HepG2 (cell line): Measurements from ENCODE around the gene B4GALT4. TPM values are rescaled to one million over a fixed set of nuclear protein-coding genes. Genes with fewer than 3 reads are reported as not detected.
A peak's percentile ranks its signal among the peaks of the same experiment; 100 is the strongest.

Source experiments
- AGO2 ChIP-seq: fragments of 200-400 bp; formaldehyde crosslinking; optimal IDR thresholded peaks from 2 replicates; pipeline ENCODE3; 2017; ENCODE audit warnings: mild to moderate bottlenecking, low read depth, low read length, moderate library complexity
- ARNT2 ChIP-seq: sonication (generic); formaldehyde crosslinking; IDR thresholded peaks from 2 replicates; pipeline ENCODE4 v1.8.0; 2022; ENCODE audit warnings: mild to moderate bottlenecking, low read depth, missing genetic modification reagents, moderate library complexity
- ATF1 ChIP-seq: IDR thresholded peaks from 2 replicates; pipeline ENCODE4 v1.6.1; 2016; ENCODE audit warnings: mild to moderate bottlenecking, control low read depth
- CREB1 ChIP-seq, 2 experiments: fragments of 450-650 bp in 1 of 2; IDR thresholded peaks; 2 replicates each; pipeline ENCODE4 v1.6.1; 2016 to 2017; ENCODE audit warnings: control low read depth in 1 of 2, mild to moderate bottlenecking in 1 of 2, missing compliant biosample characterization in 1 of 2, missing genetic modification characterization in 1 of 2
- CTCF ChIP-seq: sonication (generic); formaldehyde crosslinking; IDR thresholded peaks from 2 replicates; pipeline ENCODE4 v1.5.0; 2020; ENCODE audit warnings: mild to moderate bottlenecking, missing genetic modification reagents, moderate library complexity
- GATAD2A ChIP-seq: IDR thresholded peaks from 2 replicates; pipeline ENCODE4 v1.6.1; 2016
- MED1 ChIP-seq: sonication (generic); formaldehyde crosslinking; IDR thresholded peaks from 2 replicates; pipeline ENCODE4 v1.4.0; 2020; ENCODE audit warnings: missing genetic modification reagents
- MEIS1 ChIP-seq: sonication (generic); formaldehyde crosslinking; IDR thresholded peaks from 2 replicates; pipeline ENCODE4 v1.9.0; 2021; ENCODE audit warnings: mild to moderate bottlenecking, missing genetic modification reagents, moderate library complexity, borderline replicate concordance
- NR2F6 ChIP-seq, 2 experiments: IDR thresholded peaks; 2 replicates each; pipeline ENCODE4 v1.6.1; 2016; ENCODE audit warnings: antibody characterized with exemption in 1 of 2, mild to moderate bottlenecking in 1 of 2
- SKIL ChIP-seq: sonication (generic); formaldehyde crosslinking; IDR thresholded peaks from 2 replicates; pipeline ENCODE4 v1.8.0; 2022; ENCODE audit warnings: missing genetic modification reagents, mild to moderate bottlenecking, moderate library complexity, borderline replicate concordance
- TBL1XR1 ChIP-seq: fragments of 150-350 bp; IDR thresholded peaks from 2 replicates; pipeline ENCODE4 v1.6.1; 2014; ENCODE audit warnings: borderline replicate concordance, low read length; ENCODE audit not compliant: partially characterized antibody
- TEAD2 ChIP-seq: sonication (generic); formaldehyde crosslinking; IDR thresholded peaks from 2 replicates; pipeline ENCODE4 v1.9.0; 2021; ENCODE audit warnings: missing genetic modification reagents
- ZBTB7A ChIP-seq: sonication (generic); formaldehyde crosslinking; IDR thresholded peaks from 2 replicates; pipeline ENCODE4 v1.8.0; 2022; ENCODE audit warnings: mild to moderate bottlenecking, missing genetic modification reagents
- ZC3H13 ChIP-seq: sonication (generic); formaldehyde crosslinking; IDR thresholded peaks from 2 replicates; pipeline ENCODE4 v1.8.1; 2023; ENCODE audit warnings: mild to moderate bottlenecking, missing genetic modification reagents, moderate library complexity
- ZNF354B ChIP-seq: sonication (generic); formaldehyde crosslinking; IDR thresholded peaks from 2 replicates; pipeline ENCODE4 v1.8.0; 2022; ENCODE audit warnings: mild to moderate bottlenecking, missing genetic modification reagents
- ZNF552 ChIP-seq: sonication (generic); formaldehyde crosslinking; IDR thresholded peaks from 2 replicates; pipeline ENCODE4 v1.9.0; 2022; ENCODE audit warnings: missing genetic modification reagents, mild to moderate bottlenecking, borderline replicate concordance
- ZNF746 ChIP-seq: sonication (generic); formaldehyde crosslinking; IDR thresholded peaks from 2 replicates; pipeline ENCODE4 v1.8.0; 2022; ENCODE audit warnings: mild to moderate bottlenecking, missing genetic modification reagents
- ZNF75D ChIP-seq: sonication (generic); formaldehyde crosslinking; IDR thresholded peaks from 2 replicates; pipeline ENCODE4 v1.8.1; 2023; ENCODE audit warnings: missing genetic modification reagents, mild to moderate bottlenecking, borderline replicate concordance
- polyA plus RNA-seq, 8 experiments: library from polyadenylated mRNA; depleted of rRNA in 3 of 8; stranded (reverse) in 7 of 8; unstranded in 1 of 8; fragments of >200 nt; fragmentation: Illumina TruSeq in 4 of 8; extraction: Trizol in 4 of 8; gene quantifications; 2 replicates each; pipeline versions ENCODE4 v1.2.1 to v1.2.3, GENCODE V29; 2011 to 2016; ENCODE audit warnings: low read depth in 4 of 8, missing spikeins in 1 of 8, mixed read lengths in 1 of 8; ENCODE audit not compliant: insufficient read depth in 1 of 8
- total RNA-seq, 5 experiments: library from RNA; depleted of rRNA; stranded (reverse); fragments of >200 nt; fragmentation: Illumina TruSeq; extraction: Trizol; gene quantifications; 2 replicates each; pipeline ENCODE4 v1.2.3, GENCODE V29; 2016; ENCODE audit warnings: low read depth in 1 of 5
- TF ChIP-seq, protein P1 (sequence below): sonication (generic); formaldehyde crosslinking; IDR thresholded peaks from 2 replicates; pipeline ENCODE4 v1.4.0; 2020; ENCODE audit warnings: missing genetic modification reagents, mild to moderate bottlenecking, borderline replicate concordance
- TF ChIP-seq, protein P2 (sequence below): IDR thresholded peaks from 2 replicates; pipeline ENCODE4 v1.6.1; 2016; ENCODE audit warnings: missing genetic modification reagents, missing compliant biosample characterization

Gene B4GALT4
- total and polyA plus RNA-seq, 2 of the 13 experiments (the other 11 are each of a cell fraction or from before 2014, with no cell fraction given): 16.9 to 29.0 TPM

GRCh38 chr3:119240591-119241434, at the start of gene B4GALT4 (continued):
- TF ChIP-seq ZC3H13 (CRISPR knock-in tag) (no peak), ARNT2 (CRISPR knock-in tag) (peak; percentile 82), MED1 (CRISPR knock-in tag) (0 out of 2 replicates have a peak, but pooled peaks have one; percentile 14), AGO2 (peak; percentile 84), ZNF552 (CRISPR knock-in tag) (no peak), ATF1 (CRISPR knock-in tag) (no peak), GATAD2A (0 out of 2 replicates have a peak, but pooled peaks have one; percentile 15), ZNF354B (CRISPR knock-in tag) (no peak), TBL1XR1 (no peak), SKIL (0 out of 2 replicates have a peak, but pooled peaks have one; percentile 39), ZNF746 (CRISPR knock-in tag) (peak; percentile 56; the same call in 1 of the 2 replicates), TEAD2 (CRISPR knock-in tag) (no peak), MEIS1 (0 out of 2 replicates have a peak, but pooled peaks have one; percentile 11), CREB1 (IDR thresholded peaks at IDR 0.05) (peak; percentile 17; the same call in 1 of the 2 replicates), CREB1 (CRISPR knock-in tag; IDR thresholded peaks at IDR 0.05) (no peak; the same call in 1 of the 2 replicates), CTCF (CRISPR knock-in tag) (0 out of 2 replicates have a peak, but pooled peaks have one; percentile 16), ZBTB7A (CRISPR knock-in tag) (0 out of 2 replicates have a peak, but pooled peaks have one; percentile 56), ZNF75D (CRISPR knock-in tag) (0 out of 2 replicates have a peak, but pooled peaks have one; percentile 50), NR2F6 (IDR thresholded peaks at IDR 0.05) (no peak), NR2F6 (CRISPR knock-in tag; IDR thresholded peaks at IDR 0.05) (peak; percentile 27; the same call in 1 of the 2 replicates)
- TF ChIP-seq, protein P1, sequence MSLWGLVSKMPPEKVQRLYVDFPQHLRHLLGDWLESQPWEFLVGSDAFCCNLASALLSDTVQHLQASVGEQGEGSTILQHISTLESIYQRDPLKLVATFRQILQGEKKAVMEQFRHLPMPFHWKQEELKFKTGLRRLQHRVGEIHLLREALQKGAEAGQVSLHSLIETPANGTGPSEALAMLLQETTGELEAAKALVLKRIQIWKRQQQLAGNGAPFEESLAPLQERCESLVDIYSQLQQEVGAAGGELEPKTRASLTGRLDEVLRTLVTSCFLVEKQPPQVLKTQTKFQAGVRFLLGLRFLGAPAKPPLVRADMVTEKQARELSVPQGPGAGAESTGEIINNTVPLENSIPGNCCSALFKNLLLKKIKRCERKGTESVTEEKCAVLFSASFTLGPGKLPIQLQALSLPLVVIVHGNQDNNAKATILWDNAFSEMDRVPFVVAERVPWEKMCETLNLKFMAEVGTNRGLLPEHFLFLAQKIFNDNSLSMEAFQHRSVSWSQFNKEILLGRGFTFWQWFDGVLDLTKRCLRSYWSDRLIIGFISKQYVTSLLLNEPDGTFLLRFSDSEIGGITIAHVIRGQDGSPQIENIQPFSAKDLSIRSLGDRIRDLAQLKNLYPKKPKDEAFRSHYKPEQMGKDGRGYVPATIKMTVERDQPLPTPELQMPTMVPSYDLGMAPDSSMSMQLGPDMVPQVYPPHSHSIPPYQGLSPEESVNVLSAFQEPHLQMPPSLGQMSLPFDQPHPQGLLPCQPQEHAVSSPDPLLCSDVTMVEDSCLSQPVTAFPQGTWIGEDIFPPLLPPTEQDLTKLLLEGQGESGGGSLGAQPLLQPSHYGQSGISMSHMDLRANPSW (CRISPR knock-in tag): 0 out of 2 replicates have a peak, but pooled peaks have one; percentile 10
- TF ChIP-seq, protein P2, sequence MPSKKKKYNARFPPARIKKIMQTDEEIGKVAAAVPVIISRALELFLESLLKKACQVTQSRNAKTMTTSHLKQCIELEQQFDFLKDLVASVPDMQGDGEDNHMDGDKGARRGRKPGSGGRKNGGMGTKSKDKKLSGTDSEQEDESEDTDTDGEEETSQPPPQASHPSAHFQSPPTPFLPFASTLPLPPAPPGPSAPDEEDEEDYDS (CRISPR knock-in tag): peak; percentile 59
